Osteocyte (in vitro differentiated cells): ENCODE measurements around the gene TTLL12. TPM values are rescaled to one million over a fixed set of nuclear protein-coding genes. Genes with fewer than 3 reads are reported as not detected.

Experiments
- DNase-seq: peaks from one replicate; pipeline ENCODE4 v3.0.0; 2021; ENCODE audit warnings: mixed read lengths; ENCODE audit not compliant: unreplicated experiment; ENCODE audit errors: extremely low spot score
- H3K27ac Mint-ChIP-seq: one replicate; pipeline ENCODE4 v1.8.0; 2021; ENCODE audit warnings: mild to moderate bottlenecking, mixed read lengths; ENCODE audit not compliant: unreplicated experiment
- H3K27me3 Mint-ChIP-seq: one replicate; pipeline ENCODE4 v1.8.0; 2021; ENCODE audit warnings: mixed read lengths; ENCODE audit not compliant: unreplicated experiment
- H3K36me3 Mint-ChIP-seq: one replicate; pipeline ENCODE4 v1.8.0; 2021; ENCODE audit warnings: mixed read lengths; ENCODE audit not compliant: unreplicated experiment
- H3K4me1 Mint-ChIP-seq: one replicate; pipeline ENCODE4 v1.8.0; 2021; ENCODE audit warnings: mixed read lengths; ENCODE audit not compliant: unreplicated experiment
- H3K4me3 Mint-ChIP-seq: one replicate; pipeline ENCODE4 v1.8.0; 2021; ENCODE audit warnings: mild to moderate bottlenecking, moderate library complexity, mixed read lengths; ENCODE audit not compliant: unreplicated experiment
- H3K9me3 Mint-ChIP-seq: one replicate; pipeline ENCODE4 v1.8.0; 2021; ENCODE audit warnings: mixed read lengths; ENCODE audit not compliant: unreplicated experiment
- total RNA-seq: library from RNA; stranded (reverse); gene quantifications from 2 replicates; pipeline ENCODE4 v1.2.1, GENCODE V29; 2021
- TF ChIP-seq, protein P1 (sequence below): fragments of 200-600 bp; sonication (generic); IDR thresholded peaks from 2 replicates; pipeline ENCODE4 v1.5.0; 2021; ENCODE audit warnings: antibody characterized with exemption, mild to moderate bottlenecking, moderate library complexity

TTLL12 gene
- total RNA-seq, 1 donor from 2014 or later: 35.6 TPM

DNA sequence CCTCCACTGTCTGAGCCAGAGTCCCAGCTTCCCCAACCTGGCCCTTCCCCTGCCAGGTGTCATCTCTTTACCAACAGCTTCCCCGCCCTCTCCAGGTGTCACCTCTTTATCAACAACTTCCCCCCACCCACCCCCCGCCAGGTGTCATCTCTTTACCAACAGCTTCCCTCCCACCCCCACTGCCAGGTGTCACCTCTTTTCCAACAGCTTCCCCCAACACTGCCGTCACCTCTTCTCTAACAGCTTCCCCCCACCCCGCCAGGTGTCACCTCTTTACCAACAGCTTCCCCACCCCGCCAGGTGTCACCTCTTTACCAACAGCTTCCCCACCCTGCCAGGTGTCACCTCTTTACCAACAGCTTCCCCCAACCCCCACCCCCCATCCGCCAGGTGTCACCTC lies 29.8 kb upstream of the TTLL12 start:
- Mint-ChIP-seq H3K9me3 (no peaks in the 10 kb centered on the region), H3K36me3 (no peaks in the 10 kb centered on the region), H3K4me3 (no peak overlapping the region), H3K4me1 (no peaks in the 10 kb centered on the region), H3K27ac (no peak overlapping the region), H3K27me3 (peaks cover 7% of the 10 kb centered on the region)
- TF ChIP-seq, protein P1, sequence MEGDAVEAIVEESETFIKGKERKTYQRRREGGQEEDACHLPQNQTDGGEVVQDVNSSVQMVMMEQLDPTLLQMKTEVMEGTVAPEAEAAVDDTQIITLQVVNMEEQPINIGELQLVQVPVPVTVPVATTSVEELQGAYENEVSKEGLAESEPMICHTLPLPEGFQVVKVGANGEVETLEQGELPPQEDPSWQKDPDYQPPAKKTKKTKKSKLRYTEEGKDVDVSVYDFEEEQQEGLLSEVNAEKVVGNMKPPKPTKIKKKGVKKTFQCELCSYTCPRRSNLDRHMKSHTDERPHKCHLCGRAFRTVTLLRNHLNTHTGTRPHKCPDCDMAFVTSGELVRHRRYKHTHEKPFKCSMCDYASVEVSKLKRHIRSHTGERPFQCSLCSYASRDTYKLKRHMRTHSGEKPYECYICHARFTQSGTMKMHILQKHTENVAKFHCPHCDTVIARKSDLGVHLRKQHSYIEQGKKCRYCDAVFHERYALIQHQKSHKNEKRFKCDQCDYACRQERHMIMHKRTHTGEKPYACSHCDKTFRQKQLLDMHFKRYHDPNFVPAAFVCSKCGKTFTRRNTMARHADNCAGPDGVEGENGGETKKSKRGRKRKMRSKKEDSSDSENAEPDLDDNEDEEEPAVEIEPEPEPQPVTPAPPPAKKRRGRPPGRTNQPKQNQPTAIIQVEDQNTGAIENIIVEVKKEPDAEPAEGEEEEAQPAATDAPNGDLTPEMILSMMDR: no peak
- no peak for DNase-seq

DNA sequence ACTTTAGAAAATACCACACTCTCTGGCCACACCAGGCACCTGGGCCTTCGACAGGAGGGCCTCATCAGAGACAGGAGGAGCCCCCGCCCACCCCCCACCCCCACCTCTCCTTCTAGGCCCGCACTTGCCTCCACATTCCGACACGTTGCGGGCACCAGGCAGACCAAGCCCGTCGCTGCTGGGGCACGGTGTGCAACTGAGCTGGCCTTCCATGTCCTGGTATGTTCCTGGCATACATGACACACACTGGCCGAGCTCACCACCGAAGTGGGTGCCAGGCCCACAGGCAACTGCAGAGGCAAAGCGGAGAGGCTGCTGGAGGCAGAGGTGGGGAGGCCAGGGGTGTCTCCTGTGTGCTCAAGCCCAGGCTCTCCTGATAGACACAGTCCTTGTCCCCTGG lies 27.0 kb upstream of the TTLL12 start:
- Mint-ChIP-seq H3K9me3 (no peaks in the 10 kb centered on the region), H3K4me1 (no peaks in the 10 kb centered on the region), H3K36me3 (no peaks in the 10 kb centered on the region), H3K27me3 (peaks cover 5% of the 10 kb centered on the region), H3K27ac (no peak overlapping the region), H3K4me3 (no peak overlapping the region)
- no peak for DNase-seq
- TF ChIP-seq, protein P1: no peak

DNA sequence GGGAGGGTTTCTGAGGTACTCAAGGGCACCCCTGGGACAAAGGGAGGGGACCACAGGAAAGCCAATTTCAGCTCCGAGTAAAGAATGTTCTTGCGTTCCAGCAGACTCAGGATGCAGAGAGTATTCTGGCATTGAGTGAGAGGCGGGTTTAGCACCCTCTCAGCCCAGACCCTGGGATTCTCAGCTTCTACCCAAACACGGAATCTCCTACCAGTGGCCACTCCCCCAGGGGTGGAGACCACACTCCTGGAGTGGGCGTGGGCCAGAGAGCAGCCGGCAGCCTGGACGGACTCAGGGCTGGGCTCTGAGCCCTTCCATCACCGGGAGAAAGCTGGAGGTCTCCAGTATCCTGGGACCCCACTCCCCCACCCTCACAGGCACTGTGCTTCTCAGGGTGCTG lies 26.1 kb upstream of the TTLL12 start:
- Mint-ChIP-seq H3K4me3 (no peak overlapping the region), H3K9me3 (no peaks in the 10 kb centered on the region), H3K36me3 (no peaks in the 10 kb centered on the region), H3K27me3 (peaks cover 5% of the 10 kb centered on the region), H3K27ac (no peak overlapping the region), H3K4me1 (no peaks in the 10 kb centered on the region)
- TF ChIP-seq, protein P1: no peak
- no peak for DNase-seq

DNA sequence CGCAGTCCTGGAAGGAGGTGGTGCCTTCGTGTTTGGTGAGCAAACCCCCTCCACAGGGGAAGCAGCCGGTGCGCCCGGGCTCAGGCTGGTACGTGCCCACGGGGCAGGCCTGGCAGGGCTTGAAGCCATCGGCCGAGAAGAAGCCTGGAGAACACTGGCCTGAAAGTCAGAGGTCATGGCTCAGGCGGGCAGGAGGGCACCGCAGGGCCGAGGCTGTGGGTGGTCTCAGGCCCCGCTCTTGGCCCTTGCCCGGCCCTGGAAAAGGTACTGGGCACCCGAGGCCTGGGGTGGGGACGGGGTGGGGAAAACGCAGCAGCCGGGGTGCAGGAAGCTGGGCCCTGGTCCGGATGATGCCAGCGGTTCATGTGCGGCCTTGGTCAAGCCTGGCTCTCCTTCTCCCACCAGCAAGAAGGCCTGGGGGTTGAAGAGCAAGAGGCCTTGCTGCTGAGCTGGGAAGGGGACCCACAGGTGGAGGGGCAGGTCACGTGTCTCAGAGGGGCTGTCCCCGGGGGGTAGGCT lies 25.6 kb upstream of the TTLL12 start:
- TF ChIP-seq, protein P1: no peak
- no peak overlapping the region for H3K4me3 Mint-ChIP-seq
- no peak overlapping the region for H3K27ac Mint-ChIP-seq
- no peaks in the 10 kb centered on the region for H3K4me1 Mint-ChIP-seq
- no peaks in the 10 kb centered on the region for H3K36me3 Mint-ChIP-seq
- no peak for DNase-seq
- H3K9me3 Mint-ChIP-seq: no peaks in the 10 kb centered on the region
- peaks cover 5% of the 10 kb centered on the region for H3K27me3 Mint-ChIP-seq

DNA sequence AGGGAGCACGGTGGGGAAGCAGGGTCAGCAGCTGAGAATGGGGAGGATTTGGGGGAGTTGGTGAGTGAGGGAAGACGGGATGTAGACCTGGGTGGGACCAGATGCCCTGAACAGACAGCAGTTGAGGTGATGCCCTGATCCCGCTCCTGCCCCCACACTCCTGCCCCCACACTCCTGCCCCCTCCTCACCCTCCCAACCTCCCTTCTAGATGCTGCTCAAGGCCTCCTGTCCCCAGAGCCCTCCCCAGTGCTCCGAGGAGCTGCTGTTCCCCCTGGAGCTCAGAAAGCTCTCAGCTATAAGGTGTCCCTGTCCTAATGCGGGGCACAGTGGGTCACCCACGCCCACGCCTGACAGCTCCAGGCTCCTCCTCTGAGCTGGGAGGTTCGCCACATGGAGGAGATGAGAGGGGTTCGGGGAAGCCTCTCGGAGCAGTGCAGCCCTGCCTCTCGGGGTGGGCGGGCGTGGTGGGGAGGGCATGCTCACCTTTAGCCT lies 25.1 kb upstream of the TTLL12 start:
- no peaks in the 10 kb centered on the region for H3K36me3 Mint-ChIP-seq

More for the DNA sequence above, 25.1 kb upstream of the TTLL12 start:
- Mint-ChIP-seq H3K4me1 (no peaks in the 10 kb centered on the region), H3K9me3 (no peaks in the 10 kb centered on the region), H3K4me3 (no peak overlapping the region), H3K27me3 (peaks cover 7% of the 10 kb centered on the region), H3K27ac (no peak overlapping the region)
- DNase-seq: no peak
- TF ChIP-seq, protein P1: no peak
